K562 (cell line): Measurements from ENCODE around the gene PEAR1. TPM values are rescaled to one million over a fixed set of nuclear protein-coding genes. Genes with fewer than 3 reads are reported as not detected.

Experiments used
- POLR3G ChIP-seq: IDR thresholded peaks from 2 replicates; pipeline ENCODE4 v1.6.1; 2011; ENCODE audit not compliant: insufficient read length, insufficient replicate concordance; ENCODE audit errors: extremely low read depth
- SMARCC2 ChIP-seq: fragments of 450-650 bp; IDR thresholded peaks from 2 replicates; pipeline ENCODE4 v1.6.1; 2017; ENCODE audit warnings: antibody characterized with exemption, moderate library complexity, mild to moderate bottlenecking, low read depth
- TGIF2 ChIP-seq: sonication (generic); formaldehyde crosslinking; IDR thresholded peaks from 2 replicates; pipeline ENCODE4 v1.8.1; 2022; ENCODE audit warnings: mild to moderate bottlenecking, missing genetic modification reagents, moderate library complexity
- ZNF592 ChIP-seq: fragments of 450-650 bp; IDR thresholded peaks from 2 replicates; pipeline ENCODE4 v1.6.1; 2017; ENCODE audit warnings: antibody characterized with exemption, mild to moderate bottlenecking
- polyA plus RNA-seq, 8 experiments: library from polyadenylated mRNA; depleted of rRNA in 4 of 8; stranded (reverse) in 5 of 8; unstranded in 3 of 8; fragments of >200 nt; fragmentation: Nextera tagmentation in 2 of 8; fragmentation: Illumina TruSeq in 1 of 8; extraction: Ambion mirVana in 2 of 8; extraction: Trizol in 1 of 8; gene quantifications; 2 replicates each; pipeline versions ENCODE4 v1.2.1 to v1.2.3, GENCODE V29; 2011 to 2014; ENCODE audit warnings: inconsistent platforms in 1 of 8, missing spikeins in 1 of 8
- total RNA-seq, 7 experiments: library from RNA; depleted of rRNA in 6 of 7; stranded (reverse); fragments of >200 nt in 6 of 7; fragmentation: Illumina TruSeq in 2 of 7; extraction: Trizol in 2 of 7; gene quantifications; 2 replicates each; pipeline versions ENCODE4 v1.2.1 to v1.2.3, GENCODE V29; 2011 to 2021; ENCODE audit warnings: low replicate concordance in 1 of 7
- TF ChIP-seq, protein P1 (sequence below): fragments of 450-650 bp; IDR thresholded peaks from 2 replicates; pipeline ENCODE4 v1.6.1; 2016
- TF ChIP-seq, protein P2 (sequence below), 2 experiments: fragments of 450-650 bp; conservative IDR thresholded peaks; 2 replicates each; pipeline ENCODE4 v1.6.1; 2017; ENCODE audit warnings: mild to moderate bottlenecking in 2 of 2, moderate library complexity in 2 of 2

Gene PEAR1
- total and polyA plus RNA-seq, 9 of the 15 experiments (the other 6 are each of a cell fraction or from before 2014, with no cell fraction given) = 0.87 to 13.9 (median 6.1) TPM

DNA sequence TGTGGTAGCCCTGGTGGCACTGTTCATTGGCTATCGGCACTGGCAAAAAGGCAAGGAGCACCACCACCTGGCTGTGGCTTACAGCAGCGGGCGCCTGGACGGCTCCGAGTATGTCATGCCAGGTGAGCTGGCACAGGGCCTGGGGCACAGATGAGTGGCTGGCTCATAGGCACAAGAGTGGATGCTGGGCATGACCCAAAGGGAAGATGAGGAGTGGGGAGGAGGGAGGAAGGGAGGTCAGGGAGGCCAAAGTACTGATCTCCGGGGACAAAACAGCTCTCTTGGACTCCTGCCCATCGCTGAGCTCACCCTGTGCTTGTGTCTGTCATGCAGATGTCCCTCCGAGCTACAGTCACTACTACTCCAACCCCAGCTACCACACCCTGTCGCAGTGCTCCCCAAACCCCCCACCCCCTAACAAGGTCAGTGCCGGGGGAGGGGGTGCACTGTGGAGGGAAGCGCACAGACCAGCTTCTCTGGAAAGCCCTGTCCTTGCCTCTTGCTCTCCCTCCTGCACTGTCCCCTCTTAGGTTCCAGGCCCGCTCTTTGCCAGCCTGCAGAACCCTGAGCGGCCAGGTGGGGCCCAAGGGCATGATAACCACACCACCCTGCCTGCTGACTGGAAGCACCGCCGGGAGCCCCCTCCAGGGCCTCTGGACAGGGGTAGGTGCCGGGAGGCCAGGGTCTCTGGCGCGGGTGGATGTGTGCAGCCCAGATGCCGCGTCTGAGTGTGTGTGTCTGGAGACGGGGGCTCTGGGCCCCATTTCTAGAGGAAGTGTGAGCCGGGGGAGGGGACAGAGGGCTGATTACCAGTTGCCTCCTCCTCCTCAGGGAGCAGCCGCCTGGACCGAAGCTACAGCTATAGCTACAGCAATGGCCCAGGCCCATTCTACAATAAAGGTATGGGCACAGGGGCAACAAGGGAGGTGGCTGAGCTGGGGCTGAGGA, 19.6 kb downstream of the PEAR1 start (continued):
- TF ChIP-seq ZNF592 (peak; percentile 77), SMARCC2 (no peak), POLR3G (no peak), TGIF2 (CRISPR knock-in tag) (no peak)
- TF ChIP-seq, protein P1, sequence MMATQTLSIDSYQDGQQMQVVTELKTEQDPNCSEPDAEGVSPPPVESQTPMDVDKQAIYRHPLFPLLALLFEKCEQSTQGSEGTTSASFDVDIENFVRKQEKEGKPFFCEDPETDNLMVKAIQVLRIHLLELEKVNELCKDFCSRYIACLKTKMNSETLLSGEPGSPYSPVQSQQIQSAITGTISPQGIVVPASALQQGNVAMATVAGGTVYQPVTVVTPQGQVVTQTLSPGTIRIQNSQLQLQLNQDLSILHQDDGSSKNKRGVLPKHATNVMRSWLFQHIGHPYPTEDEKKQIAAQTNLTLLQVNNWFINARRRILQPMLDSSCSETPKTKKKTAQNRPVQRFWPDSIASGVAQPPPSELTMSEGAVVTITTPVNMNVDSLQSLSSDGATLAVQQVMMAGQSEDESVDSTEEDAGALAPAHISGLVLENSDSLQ = peak; percentile 90
- TF ChIP-seq, protein P2, sequence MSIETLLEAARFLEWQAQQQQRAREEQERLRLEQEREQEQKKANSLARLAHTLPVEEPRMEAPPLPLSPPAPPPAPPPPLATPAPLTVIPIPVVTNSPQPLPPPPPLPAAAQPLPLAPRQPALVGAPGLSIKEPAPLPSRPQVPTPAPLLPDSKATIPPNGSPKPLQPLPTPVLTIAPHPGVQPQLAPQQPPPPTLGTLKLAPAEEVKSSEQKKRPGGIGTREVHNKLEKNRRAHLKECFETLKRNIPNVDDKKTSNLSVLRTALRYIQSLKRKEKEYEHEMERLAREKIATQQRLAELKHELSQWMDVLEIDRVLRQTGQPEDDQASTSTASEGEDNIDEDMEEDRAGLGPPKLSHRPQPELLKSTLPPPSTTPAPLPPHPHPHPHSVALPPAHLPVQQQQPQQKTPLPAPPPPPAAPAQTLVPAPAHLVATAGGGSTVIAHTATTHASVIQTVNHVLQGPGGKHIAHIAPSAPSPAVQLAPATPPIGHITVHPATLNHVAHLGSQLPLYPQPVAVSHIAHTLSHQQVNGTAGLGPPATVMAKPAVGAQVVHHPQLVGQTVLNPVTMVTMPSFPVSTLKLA (conservative IDR thresholded peaks at IDR 0.05) = peak in 1 of 2 experiments; percentile 27; a peak in 1 of 4 replicates
